ENCODE data around the gene CBLC. TPM values are rescaled to one million over a fixed set of nuclear protein-coding genes. Genes with fewer than 3 reads are reported as not detected.
A peak's percentile ranks its signal among the peaks of the same experiment; 100 is the strongest.
"Not testable (repeated sequence)": the region's sequence is repeated elsewhere in the genome, so short reads cannot be mapped to it uniquely, and the experiment has no call there.

The CBLC gene
- total RNA-seq, 1 experiment from 2014 or later: 54.3 TPM

- no peak overlapping the region for H3K27ac Mint-ChIP-seq (ENCODE audit: unreplicated experiment)
- DNase-seq: no peak
- H3K36me3 Mint-ChIP-seq (ENCODE audit: insufficient read depth, unreplicated experiment): peaks cover 20% of the 10 kb centered on the region
- CTCF ChIA-PET: interaction anchor here (0.7 kb wide), 1 partner anchor 676 kb away, joined by 3 read pairs; no protein-coding TSS in a partner anchor
- no peaks in the 10 kb centered on the region for H3K9me3 Mint-ChIP-seq (ENCODE audit: low read depth, unreplicated experiment)
- peaks cover 44% of the 10 kb centered on the region for H3K27me3 Mint-ChIP-seq (ENCODE audit: unreplicated experiment)
- BruUV-seq (replicated peaks): no TSS peak
- intact Hi-C loops (cut with micrococcal nuclease; ENCODE audit: unreplicated experiment): no loop called here
- no peak for TF ChIP-seq CTCF (IDR thresholded peaks at IDR 0.05; ENCODE audit: unreplicated experiment)
- H3K4me1 Mint-ChIP-seq (ENCODE audit: low read depth, unreplicated experiment): peaks cover 13% of the 10 kb centered on the region
- H3K4me3 Mint-ChIP-seq (ENCODE audit: low read depth, unreplicated experiment): no peak overlapping the region
Measured at GRCh38 chr19:44822670-44823372, 45.1 kb downstream of the CBLC start.

GRCh38 chr19:44823373-44823698 lies 45.6 kb downstream of the CBLC start:
- no TSS peak for BruUV-seq (replicated peaks)
- CTCF ChIA-PET: interaction anchor here (0.7 to 0.8 kb wide), 2 partner anchors 39 to 675 kb away, joined by 3 to 5 read pairs; no protein-coding TSS in a partner anchor
- DNase-seq: no peak
- no peak overlapping the region for H3K4me3 Mint-ChIP-seq (ENCODE audit: low read depth, unreplicated experiment)
- H3K27me3 Mint-ChIP-seq (ENCODE audit: unreplicated experiment): peaks cover 44% of the 10 kb centered on the region
- H3K4me1 Mint-ChIP-seq (ENCODE audit: low read depth, unreplicated experiment): peaks cover 7% of the 10 kb centered on the region
- peaks cover 20% of the 10 kb centered on the region for H3K36me3 Mint-ChIP-seq (ENCODE audit: insufficient read depth, unreplicated experiment)
- no peaks in the 10 kb centered on the region for H3K9me3 Mint-ChIP-seq (ENCODE audit: low read depth, unreplicated experiment)
- no peak for TF ChIP-seq CTCF (IDR thresholded peaks at IDR 0.05; ENCODE audit: unreplicated experiment)
- intact Hi-C loops (cut with micrococcal nuclease; ENCODE audit: unreplicated experiment): no loop called here
- no peak overlapping the region for H3K27ac Mint-ChIP-seq (ENCODE audit: unreplicated experiment)

DNA sequence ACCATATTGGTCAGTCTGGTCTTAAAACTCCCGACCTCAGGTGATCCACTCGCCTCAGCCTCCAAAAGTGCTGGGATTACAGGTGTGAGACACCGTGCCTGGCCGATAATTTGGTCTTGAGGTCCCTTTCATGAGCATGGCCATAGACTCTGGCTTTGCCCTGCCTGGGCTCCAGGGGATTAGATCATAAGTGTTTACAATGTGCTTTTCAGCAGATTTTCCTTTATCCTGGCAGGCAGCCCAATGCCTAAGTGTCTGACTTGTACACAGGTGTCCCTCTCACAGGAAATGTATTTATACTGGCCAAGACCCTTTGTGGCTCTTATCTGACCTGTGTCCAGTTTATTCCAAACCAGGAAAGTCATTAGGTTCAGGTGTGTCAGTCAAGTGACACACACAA lies 47.1 kb downstream of the CBLC start:
- intact Hi-C loops (cut with micrococcal nuclease; ENCODE audit: unreplicated experiment): no loop called here
- no TSS peak for BruUV-seq (replicated peaks)
- CTCF ChIA-PET: no interaction called here
- H3K27ac Mint-ChIP-seq (ENCODE audit: unreplicated experiment): no peak overlapping the region
- DNase-seq: peak; percentile 32
- H3K4me1 Mint-ChIP-seq (ENCODE audit: low read depth, unreplicated experiment): peaks cover 6% of the 10 kb centered on the region
- H3K4me3 Mint-ChIP-seq (ENCODE audit: low read depth, unreplicated experiment): no peak overlapping the region
- peaks cover 13% of the 10 kb centered on the region for H3K36me3 Mint-ChIP-seq (ENCODE audit: insufficient read depth, unreplicated experiment)
- H3K9me3 Mint-ChIP-seq (ENCODE audit: low read depth, unreplicated experiment): no peaks in the 10 kb centered on the region
- H3K27me3 Mint-ChIP-seq (ENCODE audit: unreplicated experiment): peaks cover 50% of the 10 kb centered on the region
- no peak for TF ChIP-seq CTCF (IDR thresholded peaks at IDR 0.05; ENCODE audit: unreplicated experiment)

DNA sequence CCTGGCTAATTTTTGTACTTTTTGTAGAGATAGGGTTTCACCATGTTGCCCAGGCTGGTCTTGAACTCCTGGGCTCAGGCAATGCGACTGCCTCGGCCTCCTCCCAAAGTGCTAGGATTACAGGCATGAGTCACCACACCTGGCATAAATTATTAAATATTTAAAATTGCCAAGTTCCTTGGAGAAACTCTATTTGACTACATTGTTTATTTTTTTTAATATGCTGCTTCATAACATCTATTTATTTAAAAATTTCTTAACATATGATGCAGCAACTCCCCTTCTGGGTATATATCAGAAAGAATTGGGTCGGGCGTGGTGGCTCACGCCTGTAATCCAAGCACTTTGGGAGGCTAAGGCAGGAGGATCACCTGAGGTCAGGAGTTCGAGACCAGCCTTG lies 55.2 kb downstream of the CBLC start:
- H3K27ac Mint-ChIP-seq (ENCODE audit: unreplicated experiment); DNase-seq; H3K36me3 Mint-ChIP-seq (ENCODE audit: insufficient read depth, unreplicated experiment); H3K4me1 Mint-ChIP-seq (ENCODE audit: low read depth, unreplicated experiment); H3K4me3 Mint-ChIP-seq (ENCODE audit: low read depth, unreplicated experiment); BruUV-seq (replicated peaks); H3K9me3 Mint-ChIP-seq (ENCODE audit: low read depth, unreplicated experiment); intact Hi-C loops (cut with micrococcal nuclease; ENCODE audit: unreplicated experiment); CTCF ChIA-PET: not testable (repeated sequence)
- H3K27me3 Mint-ChIP-seq (ENCODE audit: unreplicated experiment): peaks cover 45% of the 10 kb centered on the region

- H3K36me3 Mint-ChIP-seq (ENCODE audit: insufficient read depth, unreplicated experiment); H3K27ac Mint-ChIP-seq (ENCODE audit: unreplicated experiment); DNase-seq; intact Hi-C loops (cut with micrococcal nuclease; ENCODE audit: unreplicated experiment); H3K4me1 Mint-ChIP-seq (ENCODE audit: low read depth, unreplicated experiment); BruUV-seq (replicated peaks); H3K9me3 Mint-ChIP-seq (ENCODE audit: low read depth, unreplicated experiment); H3K4me3 Mint-ChIP-seq (ENCODE audit: low read depth, unreplicated experiment): not testable (repeated sequence)
- H3K27me3 Mint-ChIP-seq (ENCODE audit: unreplicated experiment): peaks cover 43% of the 10 kb centered on the region
- CTCF ChIA-PET: interaction anchor here (1.1 kb wide), 1 partner anchor 28 kb away, joined by 3 read pairs; no protein-coding TSS in a partner anchor
Measured at GRCh38 chr19:44834399-44834798, 56.7 kb downstream of the CBLC start.

Measured in Calu3 (cell line).